Parathyroid adenoma (tissue), 2 donors: ENCODE results near the gene KHDRBS2.
"Not testable (repeated sequence)": the region's sequence is repeated elsewhere in the genome, so short reads cannot be mapped to it uniquely, and the experiment has no call there.

Source experiments
- H2AFZ ChIP-seq: fragments of 300-600 bp; sonication (generic); one replicate; pipeline ENCODE4 v1.7.0; 2017; ENCODE audit warnings: antibody characterized with exemption, mild to moderate bottlenecking
- H3K27ac ChIP-seq: fragments of 300-600 bp; sonication (generic); one replicate; pipeline ENCODE4 v1.7.0; 2017
- H3K27me3 ChIP-seq: fragments of 300-600 bp; sonication (generic); one replicate; pipeline ENCODE4 v1.7.0; 2017; ENCODE audit warnings: low read length; ENCODE audit not compliant: control insufficient read depth, insufficient read depth
- H3K36me3 ChIP-seq: fragments of 300-600 bp; sonication (generic); one replicate; pipeline ENCODE4 v1.7.0; 2017; ENCODE audit warnings: low read length; ENCODE audit not compliant: control insufficient read depth, insufficient read depth
- H3K4me1 ChIP-seq: fragments of 300-600 bp; sonication (generic); one replicate; pipeline ENCODE4 v1.7.0; 2017; ENCODE audit warnings: control low read depth
- H3K4me2 ChIP-seq: fragments of 300-600 bp; sonication (generic); one replicate; pipeline ENCODE4 v1.7.0; 2017; ENCODE audit warnings: low read length
- H3K4me3 ChIP-seq: fragments of 300-600 bp; sonication (generic); one replicate; pipeline ENCODE4 v1.7.0; 2017; ENCODE audit warnings: low read depth, low read length
- H3K79me2 ChIP-seq: fragments of 300-600 bp; sonication (generic); one replicate; pipeline ENCODE4 v1.7.0; 2017; ENCODE audit warnings: control low read depth
- H3K9ac ChIP-seq: fragments of 300-600 bp; sonication (generic); one replicate; pipeline ENCODE4 v1.7.0; 2017; ENCODE audit warnings: mild to moderate bottlenecking
- H3K9me3 ChIP-seq: fragments of 300-600 bp; sonication (generic); one replicate; pipeline ENCODE4 v1.7.0; 2017; ENCODE audit warnings: low read length; ENCODE audit not compliant: control insufficient read depth
- CTCF ChIP-seq: fragments of 300-600 bp; sonication (generic); IDR thresholded peaks from one replicate; pipeline ENCODE4 v1.7.0; 2017; ENCODE audit warnings: antibody characterized with exemption, mild to moderate bottlenecking
- donor health status: primary hyperparathyroidism.

KHDRBS2 gene

GRCh38 chr6:61833176-61833755 lies 452.8 kb downstream of the KHDRBS2 start:
- Histone ChIP-seq H3K4me2 (no peak overlapping the region), H3K9ac (no peak overlapping the region), H3K4me1 (no peaks in the 10 kb centered on the region), H3K27me3 (no peaks in the 10 kb centered on the region), H3K4me3 (no peak overlapping the region), H3K79me2 (no peaks in the 10 kb centered on the region), H2AFZ (no peak overlapping the region), H3K36me3 (no peaks in the 10 kb centered on the region), H3K9me3 (no peaks in the 10 kb centered on the region), H3K27ac (no peak overlapping the region)
- TF ChIP-seq CTCF = no peak

GRCh38 chr6:61817716-61818115 lies 468.3 kb downstream of the KHDRBS2 start:
- no peak overlapping the region for H2AFZ ChIP-seq
- H3K4me1 ChIP-seq = no peaks in the 10 kb centered on the region
- no peak for TF ChIP-seq CTCF
- no peak overlapping the region for H3K4me3 ChIP-seq
- no peak overlapping the region for H3K4me2 ChIP-seq
- no peaks in the 10 kb centered on the region for H3K27me3 ChIP-seq
- no peak overlapping the region for H3K9ac ChIP-seq
- H3K79me2 ChIP-seq = no peaks in the 10 kb centered on the region
- H3K36me3 ChIP-seq = no peaks in the 10 kb centered on the region
- no peak overlapping the region for H3K27ac ChIP-seq
- H3K9me3 ChIP-seq = no peaks in the 10 kb centered on the region

- no peak overlapping the region for H3K4me3 ChIP-seq
- H3K27me3 ChIP-seq = no peaks in the 10 kb centered on the region
- no peaks in the 10 kb centered on the region for H3K36me3 ChIP-seq
- H3K4me1 ChIP-seq = no peaks in the 10 kb centered on the region
- no peaks in the 10 kb centered on the region for H3K79me2 ChIP-seq
- no peaks in the 10 kb centered on the region for H3K9me3 ChIP-seq
- H2AFZ ChIP-seq = no peak overlapping the region
- TF ChIP-seq CTCF = no peak
- no peak overlapping the region for H3K27ac ChIP-seq
- H3K9ac ChIP-seq = no peak overlapping the region
- H3K4me2 ChIP-seq = no peak overlapping the region
These were observed 476.0 kb downstream of the KHDRBS2 start for GRCh38 chr6:61810047-61810446.

GRCh38 chr6:61809004-61809595 lies 476.9 kb downstream of the KHDRBS2 start:
- Histone ChIP-seq H3K79me2 (no peaks in the 10 kb centered on the region), H3K4me2 (no peak overlapping the region), H3K4me3 (no peak overlapping the region), H3K9me3 (no peaks in the 10 kb centered on the region), H2AFZ (no peak overlapping the region), H3K9ac (no peak overlapping the region), H3K27me3 (no peaks in the 10 kb centered on the region), H3K36me3 (no peaks in the 10 kb centered on the region), H3K4me1 (no peaks in the 10 kb centered on the region), H3K27ac (no peak overlapping the region)
- no peak for TF ChIP-seq CTCF

GRCh38 chr6:61787998-61788397 lies 498.0 kb downstream of the KHDRBS2 start:
- H3K79me2 ChIP-seq = no peaks in the 10 kb centered on the region
- no peaks in the 10 kb centered on the region for H3K27me3 ChIP-seq
- no peak overlapping the region for H3K9ac ChIP-seq
- no peak for TF ChIP-seq CTCF
- no peak overlapping the region for H3K27ac ChIP-seq
- no peaks in the 10 kb centered on the region for H3K36me3 ChIP-seq
- no peaks in the 10 kb centered on the region for H3K9me3 ChIP-seq
- H3K4me1 ChIP-seq = no peaks in the 10 kb centered on the region
- no peak overlapping the region for H3K4me2 ChIP-seq
- H2AFZ ChIP-seq = no peak overlapping the region
- H3K4me3 ChIP-seq = no peak overlapping the region

GRCh38 chr6:61769446-61769845 lies 516.6 kb downstream of the KHDRBS2 start:
- H3K4me3 ChIP-seq, H3K9me3 ChIP-seq, H3K27me3 ChIP-seq, H3K27ac ChIP-seq, H3K4me1 ChIP-seq, H3K36me3 ChIP-seq, H3K4me2 ChIP-seq, H3K9ac ChIP-seq, H2AFZ ChIP-seq, H3K79me2 ChIP-seq: not testable (repeated sequence)
